ENCODE data around the gene PLEKHM3. TPM values are rescaled to one million over a fixed set of nuclear protein-coding genes. Genes with fewer than 3 reads are reported as not detected.

PLEKHM3 gene
- total RNA-seq, 1 donor from 2014 or later, result 12.1 TPM

- no peaks in the 10 kb centered on the region for H3K27me3 Mint-ChIP-seq
- no peak for TF ChIP-seq CTCF (conservative IDR thresholded peaks at IDR 0.05)
- H3K27ac Mint-ChIP-seq, result no peak overlapping the region
- no peaks in the 10 kb centered on the region for H3K9me3 Mint-ChIP-seq
- no peaks in the 10 kb centered on the region for H3K36me3 Mint-ChIP-seq
- H3K4me3 Mint-ChIP-seq, result no peak overlapping the region
- DNase-seq (ENCODE audit: extremely low spot score, unreplicated experiment), result no peak
- H3K4me1 Mint-ChIP-seq (ENCODE audit: unreplicated experiment), result peaks cover 8% of the 10 kb centered on the region
Observed at GRCh38 chr2:207897541-207898353, 127.6 kb downstream of the PLEKHM3 start.

GRCh38 chr2:207896525-207897285 lies 128.6 kb downstream of the PLEKHM3 start:
- Mint-ChIP-seq H3K4me1 (ENCODE audit: unreplicated experiment) (peaks cover 13% of the 10 kb centered on the region), H3K36me3 (no peaks in the 10 kb centered on the region), H3K4me3 (no peak overlapping the region), H3K27me3 (no peaks in the 10 kb centered on the region), H3K27ac (no peak overlapping the region), H3K9me3 (no peaks in the 10 kb centered on the region)
- no peak for DNase-seq (ENCODE audit: extremely low spot score, unreplicated experiment)
- peak; percentile 43 for TF ChIP-seq CTCF (conservative IDR thresholded peaks at IDR 0.05)

- no peak for DNase-seq (ENCODE audit: extremely low spot score, unreplicated experiment)
- no peak overlapping the region for H3K4me3 Mint-ChIP-seq
- H3K27me3 Mint-ChIP-seq, result no peaks in the 10 kb centered on the region
- H3K27ac Mint-ChIP-seq, result no peak overlapping the region
- H3K4me1 Mint-ChIP-seq (ENCODE audit: unreplicated experiment), result peaks cover 13% of the 10 kb centered on the region
- no peak for TF ChIP-seq CTCF (conservative IDR thresholded peaks at IDR 0.05)
- H3K36me3 Mint-ChIP-seq, result no peaks in the 10 kb centered on the region
- no peaks in the 10 kb centered on the region for H3K9me3 Mint-ChIP-seq
Observed at GRCh38 chr2:207895274-207895860, 130.0 kb downstream of the PLEKHM3 start.

- no peak for TF ChIP-seq CTCF (conservative IDR thresholded peaks at IDR 0.05)
- H3K9me3 Mint-ChIP-seq, result no peaks in the 10 kb centered on the region
- no peaks in the 10 kb centered on the region for H3K27me3 Mint-ChIP-seq
- no peak overlapping the region for H3K4me3 Mint-ChIP-seq
- peaks cover 10% of the 10 kb centered on the region for H3K4me1 Mint-ChIP-seq (ENCODE audit: unreplicated experiment)
- H3K36me3 Mint-ChIP-seq, result no peaks in the 10 kb centered on the region
- peak overlapping the region; percentile 5 for H3K27ac Mint-ChIP-seq
- DNase-seq (ENCODE audit: extremely low spot score, unreplicated experiment), result no peak
Observed at GRCh38 chr2:207892716-207893402, 132.5 kb downstream of the PLEKHM3 start.

GRCh38 chr2:207891086-207891844 lies 134.1 kb downstream of the PLEKHM3 start:
- Mint-ChIP-seq H3K9me3 (no peaks in the 10 kb centered on the region), H3K36me3 (no peaks in the 10 kb centered on the region), H3K27ac (no peak overlapping the region), H3K4me3 (no peak overlapping the region), H3K27me3 (no peaks in the 10 kb centered on the region), H3K4me1 (ENCODE audit: unreplicated experiment) (peaks cover 8% of the 10 kb centered on the region)
- no peak for DNase-seq (ENCODE audit: extremely low spot score, unreplicated experiment)
- no peak for TF ChIP-seq CTCF (conservative IDR thresholded peaks at IDR 0.05)

All from type B pancreatic cell (in vitro differentiated cells).